GM21717 (cell line): Measurements from ENCODE around the gene MSH5.
"Not testable (repeated sequence)": the region's sequence is repeated elsewhere in the genome, so short reads cannot be mapped to it uniquely, and the experiment has no call there.

Experiments used
- ATAC-seq: cut with Tn5 transposase; IDR thresholded peaks from one replicate; pipeline ENCODE4 v1.9.1; 2021; ENCODE audit warnings: mild to moderate bottlenecking, moderate library complexity; ENCODE audit not compliant: unreplicated experiment

The MSH5 gene

GRCh38 chr6:31739639-31740396, at the start of gene MSH5:
Gene MSH5, plus strand, starts transcription at chr6:31740005. Its CDS starts 462 bp downstream, at chr6:31740467.
- ATAC-seq = peak; percentile 55

GRCh38 chr6:31690231-31691077, 49.4 kb upstream of the MSH5 start:
- no peak for ATAC-seq

- no peak for ATAC-seq
These were observed 48.7 kb upstream of the MSH5 start for GRCh38 chr6:31691078-31691463.

- ATAC-seq = no peak
These were observed 48.2 kb upstream of the MSH5 start for GRCh38 chr6:31691564-31692108.

GRCh38 chr6:31692353-31692752, 47.5 kb upstream of the MSH5 start:
- ATAC-seq = no peak

- ATAC-seq = no peak
These were observed 46.9 kb upstream of the MSH5 start for GRCh38 chr6:31692886-31693285.

GRCh38 chr6:31693535-31693934, 46.3 kb upstream of the MSH5 start:
- ATAC-seq = no peak

- no peak for ATAC-seq
These were observed 42.2 kb upstream of the MSH5 start for GRCh38 chr6:31697555-31697954.

- no peak for ATAC-seq
These were observed 38.9 kb upstream of the MSH5 start for GRCh38 chr6:31700740-31701401.

GRCh38 chr6:31701666-31702404, 38.0 kb upstream of the MSH5 start:
- ATAC-seq = no peak

- no peak for ATAC-seq
These were observed 37.4 kb upstream of the MSH5 start for GRCh38 chr6:31702405-31702818.

GRCh38 chr6:31702819-31703716, 36.7 kb upstream of the MSH5 start, which contains the start of gene ABHD16A:
Gene ABHD16A, minus strand, starts transcription at chr6:31703324. Its CDS starts 43 bp downstream, at chr6:31703281.
- ATAC-seq = peak; percentile 73

- no peak for ATAC-seq
These were observed 33.9 kb upstream of the MSH5 start for GRCh38 chr6:31705931-31706330.

GRCh38 chr6:31706599-31706998, 33.2 kb upstream of the MSH5 start, which contains the start of gene LY6G6F:
Gene LY6G6F, plus strand, starts transcription at chr6:31706866. Its CDS starts 41 bp downstream, at chr6:31706907.
- no peak for ATAC-seq

- no peak for ATAC-seq
These were observed 32.1 kb upstream of the MSH5 start for GRCh38 chr6:31707701-31708100.

GRCh38 chr6:31708224-31708623, 31.6 kb upstream of the MSH5 start:
- ATAC-seq = no peak

GRCh38 chr6:31709157-31709556, 30.6 kb upstream of the MSH5 start:
- ATAC-seq = not testable (repeated sequence)

GRCh38 chr6:31710523-31711219, 29.1 kb upstream of the MSH5 start:
- ATAC-seq = no peak

GRCh38 chr6:31711233-31711632, 28.6 kb upstream of the MSH5 start:
- no peak for ATAC-seq
